ENCODE results near the gene SLC6A17. TPM values are rescaled to one million over a fixed set of nuclear protein-coding genes. Genes with fewer than 3 reads are reported as not detected.

SLC6A17 gene
- total RNA-seq, 1 donor from 2014 or later: 0.11 TPM

DNA sequence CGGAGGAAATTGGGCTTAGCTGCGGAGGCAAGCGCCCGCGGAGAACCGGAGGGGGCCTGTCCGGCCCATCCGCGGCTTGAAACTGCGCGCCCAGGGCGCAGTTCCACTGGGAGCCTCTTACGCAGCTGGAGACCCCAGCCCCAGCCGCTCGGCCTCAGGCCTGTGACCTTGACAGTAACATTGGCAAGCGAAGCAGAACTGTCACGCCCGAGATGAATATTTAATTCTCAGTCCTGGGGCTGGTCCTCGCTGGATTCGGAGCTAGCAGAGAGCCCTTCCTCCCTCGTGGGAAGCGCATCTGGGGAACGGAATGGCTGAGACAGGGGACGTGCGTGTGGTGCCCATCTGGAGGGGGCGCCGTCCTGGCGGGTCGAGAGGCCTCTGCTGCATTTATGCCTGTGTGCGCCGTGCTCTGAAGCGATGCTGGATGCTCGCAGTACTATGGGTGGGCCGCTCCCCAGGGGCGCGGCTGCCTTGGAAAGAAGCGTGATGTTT, 928 bp downstream of the SLC6A17 start:
- TF ChIP-seq, protein P1, sequence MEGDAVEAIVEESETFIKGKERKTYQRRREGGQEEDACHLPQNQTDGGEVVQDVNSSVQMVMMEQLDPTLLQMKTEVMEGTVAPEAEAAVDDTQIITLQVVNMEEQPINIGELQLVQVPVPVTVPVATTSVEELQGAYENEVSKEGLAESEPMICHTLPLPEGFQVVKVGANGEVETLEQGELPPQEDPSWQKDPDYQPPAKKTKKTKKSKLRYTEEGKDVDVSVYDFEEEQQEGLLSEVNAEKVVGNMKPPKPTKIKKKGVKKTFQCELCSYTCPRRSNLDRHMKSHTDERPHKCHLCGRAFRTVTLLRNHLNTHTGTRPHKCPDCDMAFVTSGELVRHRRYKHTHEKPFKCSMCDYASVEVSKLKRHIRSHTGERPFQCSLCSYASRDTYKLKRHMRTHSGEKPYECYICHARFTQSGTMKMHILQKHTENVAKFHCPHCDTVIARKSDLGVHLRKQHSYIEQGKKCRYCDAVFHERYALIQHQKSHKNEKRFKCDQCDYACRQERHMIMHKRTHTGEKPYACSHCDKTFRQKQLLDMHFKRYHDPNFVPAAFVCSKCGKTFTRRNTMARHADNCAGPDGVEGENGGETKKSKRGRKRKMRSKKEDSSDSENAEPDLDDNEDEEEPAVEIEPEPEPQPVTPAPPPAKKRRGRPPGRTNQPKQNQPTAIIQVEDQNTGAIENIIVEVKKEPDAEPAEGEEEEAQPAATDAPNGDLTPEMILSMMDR (IDR thresholded peaks at IDR 0.05): no peak
- Histone ChIP-seq H3K4me3 (peak overlapping the region in 1 of 2 donors; percentile 50), H3K27ac (no peak overlapping the region), H3K9me3 (no peaks in the 10 kb centered on the region), H3K36me3 (no peaks in the 10 kb centered on the region), H3K4me1 (peaks cover 0 to 3% of the 10 kb centered on the region in 2 donors), H3K27me3 (peaks cover 7% of the 10 kb centered on the region)
- intact Hi-C loops (cut with DNase I): no loop called here
- DNase-seq (ENCODE audit: low spot score in 2 of 2): no peak

DNA sequence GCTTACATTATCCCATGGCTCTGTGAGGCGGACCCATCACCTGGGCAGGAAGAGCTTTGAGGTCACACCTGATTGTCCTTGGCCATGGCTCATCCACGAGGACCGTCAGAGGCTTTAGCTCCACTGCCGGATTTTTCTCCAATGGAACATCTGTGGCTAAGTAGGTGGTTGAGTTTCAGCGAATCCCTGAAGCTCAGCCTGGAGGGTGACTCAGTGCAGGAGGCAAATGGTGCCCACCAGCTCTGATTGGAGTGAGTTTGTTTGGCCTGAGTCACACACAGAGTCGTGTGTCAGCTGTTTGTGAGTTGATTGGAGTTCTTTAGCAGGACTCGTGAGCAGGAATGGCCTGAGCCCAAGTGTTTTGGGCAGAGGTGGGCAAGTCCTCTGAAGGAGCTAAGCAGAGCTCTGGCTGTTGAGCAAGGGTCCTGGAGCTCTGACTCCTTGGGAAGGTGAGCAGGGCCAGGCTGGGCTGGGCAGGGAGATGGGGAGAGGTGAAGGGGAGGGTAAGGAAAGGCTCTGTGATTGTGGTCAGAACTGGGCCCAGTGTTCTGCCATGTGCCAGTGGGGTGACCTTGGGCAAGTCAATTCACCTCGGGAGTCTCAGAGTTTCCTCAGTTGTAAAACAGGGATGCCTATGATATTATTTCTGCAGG, 2.0 kb downstream of the SLC6A17 start:
- Histone ChIP-seq H3K36me3 (no peaks in the 10 kb centered on the region), H3K4me1 (peaks cover 0 to 3% of the 10 kb centered on the region in 2 donors), H3K9me3 (no peaks in the 10 kb centered on the region), H3K27me3 (peaks cover 7% of the 10 kb centered on the region), H3K4me3 (no peak overlapping the region), H3K27ac (no peak overlapping the region)
- no peak for DNase-seq (ENCODE audit: low spot score in 2 of 2)
- TF ChIP-seq, protein P1 (IDR thresholded peaks at IDR 0.05): no peak
- intact Hi-C loops (cut with DNase I): no loop called here

DNA sequence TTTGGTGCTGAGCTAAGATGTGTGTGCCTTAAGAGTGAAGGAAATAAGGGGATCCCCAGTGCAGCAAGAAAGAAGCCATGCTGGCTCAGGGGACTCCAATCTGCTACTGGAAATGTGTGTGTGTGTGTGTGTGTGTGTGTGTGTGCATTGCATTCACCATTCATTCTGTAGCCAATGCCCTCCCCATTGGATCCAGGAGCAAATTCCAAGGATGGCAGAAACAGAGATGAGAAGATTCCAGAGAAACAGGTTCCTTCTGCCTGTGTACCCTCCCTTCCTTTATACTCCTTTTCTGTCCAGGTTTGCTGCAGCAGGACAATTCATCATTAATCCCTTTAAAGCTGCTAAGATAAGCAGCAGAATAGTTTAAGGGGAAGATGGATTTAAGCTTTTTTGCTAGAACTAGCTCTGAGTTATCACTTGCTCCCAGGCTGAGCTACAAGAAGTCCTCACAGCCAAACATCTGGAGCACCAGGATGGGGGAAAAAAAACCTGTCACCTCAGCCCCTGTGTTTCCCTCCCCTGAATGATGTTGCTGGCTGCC, 3.2 kb downstream of the SLC6A17 start:
- Histone ChIP-seq H3K27ac (no peak overlapping the region), H3K4me1 (peaks cover 0 to 3% of the 10 kb centered on the region in 2 donors), H3K9me3 (no peaks in the 10 kb centered on the region), H3K36me3 (no peaks in the 10 kb centered on the region), H3K4me3 (no peak overlapping the region), H3K27me3 (peaks cover 7% of the 10 kb centered on the region)
- no peak for DNase-seq (ENCODE audit: low spot score in 2 of 2)
- intact Hi-C loops (cut with DNase I): no loop called here
- TF ChIP-seq, protein P1 (IDR thresholded peaks at IDR 0.05): no peak

DNA sequence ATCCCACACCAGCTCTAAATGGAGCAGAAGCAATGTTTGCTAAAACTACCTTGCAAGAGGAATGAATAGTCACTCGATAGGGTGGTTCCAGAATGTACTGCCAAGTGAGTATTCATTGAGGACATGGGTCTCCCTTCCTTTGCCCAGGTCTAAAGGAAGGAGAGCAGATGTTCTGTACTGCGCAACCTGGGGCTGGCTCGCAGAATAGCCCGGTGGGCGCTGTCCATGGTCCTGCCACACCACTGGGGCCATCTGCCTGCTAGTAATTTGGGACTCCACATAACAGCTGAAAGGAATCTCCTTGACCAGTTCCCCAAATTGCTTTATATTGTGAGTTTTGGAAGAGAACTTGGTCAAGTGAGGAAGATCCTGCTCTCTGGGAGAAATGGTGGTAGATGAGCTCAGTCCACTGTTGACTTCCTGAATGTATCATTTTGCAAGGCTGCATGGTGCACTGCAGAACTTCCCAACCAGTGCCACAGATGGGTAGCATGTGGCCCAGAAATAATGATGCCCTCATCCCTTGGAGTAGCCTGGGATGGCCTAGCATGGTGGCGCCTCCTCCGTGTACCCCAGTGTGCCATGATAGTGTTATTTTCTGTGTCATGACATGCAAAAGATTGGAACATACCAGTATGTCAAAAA, 5.7 kb downstream of the SLC6A17 start:
- Histone ChIP-seq H3K4me1 (no peaks in the 10 kb centered on the region), H3K27me3 (no peaks in the 10 kb centered on the region), H3K27ac (no peak overlapping the region), H3K4me3 (no peak overlapping the region), H3K9me3 (no peaks in the 10 kb centered on the region), H3K36me3 (no peaks in the 10 kb centered on the region)
- TF ChIP-seq, protein P1 (IDR thresholded peaks at IDR 0.05): no peak
- intact Hi-C loops (cut with DNase I): no loop called here
- DNase-seq (ENCODE audit: low spot score in 2 of 2): no peak

DNA sequence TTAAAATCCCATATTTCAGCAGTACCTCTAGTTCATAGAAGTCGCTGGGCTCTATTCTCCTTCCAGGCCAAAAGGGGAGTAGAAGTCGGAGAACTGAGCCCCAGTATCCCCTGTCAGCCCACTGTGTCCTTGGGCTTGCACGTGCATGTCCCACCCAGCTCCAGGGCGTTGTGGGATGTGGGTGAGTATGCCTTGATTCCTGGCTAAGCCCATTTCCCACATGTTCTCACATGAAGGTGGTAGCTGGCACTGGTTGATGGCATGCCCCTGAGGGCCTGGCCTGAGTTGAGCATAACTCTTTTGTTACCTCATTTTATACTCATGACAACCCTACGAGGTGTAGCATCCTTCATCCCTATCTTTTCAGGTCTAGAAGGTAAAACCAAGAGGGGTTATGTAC, 8.0 kb downstream of the SLC6A17 start:
- Histone ChIP-seq H3K27ac (no peak overlapping the region), H3K9me3 (no peaks in the 10 kb centered on the region), H3K4me1 (no peaks in the 10 kb centered on the region), H3K4me3 (no peak overlapping the region), H3K27me3 (no peaks in the 10 kb centered on the region), H3K36me3 (no peaks in the 10 kb centered on the region)
- no peak for DNase-seq (ENCODE audit: low spot score in 2 of 2)
- TF ChIP-seq, protein P1 (IDR thresholded peaks at IDR 0.05): no peak
- intact Hi-C loops (cut with DNase I): no loop called here

All from ascending aorta (tissue), 2 donors.